Spleen (tissue), 7 donors: ENCODE measurements around the gene SAFB.

Experiments used
- CTCF ChIP-seq, 11 experiments: fragments of 200-600 bp in 7 of 11; fragments of 450-650 bp in 4 of 11; sonication (generic) in 4 of 11; IDR thresholded peaks in 8 of 11; conservative IDR thresholded peaks in 3 of 11; 1 replicate in 7 of 11; 2 replicates in 4 of 11; pipeline versions ENCODE4 v1.4.0 to v1.8.0; 2016 to 2021; ENCODE audit warnings: antibody characterized with exemption in 11 of 11, inconsistent platforms in 4 of 11, mild to moderate bottlenecking in 1 of 11
- POLR2A ChIP-seq, 3 donors: fragments of 450-650 bp; IDR thresholded peaks; one replicate each; pipeline ENCODE4 v1.5.1; 2017; ENCODE audit warnings: antibody characterized with exemption in 3 of 3, mild to moderate bottlenecking in 1 of 3
- POLR2AphosphoS5 ChIP-seq, 3 donors: sonication (generic); formaldehyde crosslinking; IDR thresholded peaks; one replicate each; pipeline ENCODE4 v1.5.1; 2017; ENCODE audit warnings: antibody characterized with exemption in 3 of 3
- donor health status: DM: no; HTN: no; CAD: no; lungs with moderate emphysema.
- donor health status: DM: no; HTN: no; CAD: no.
- donor health status: DM: no; HTN: no; CAD: no.

- no peak for TF ChIP-seq CTCF (IDR thresholded peaks at IDR 0.05 in 8 of 11, conservative IDR thresholded peaks at IDR 0.05 in 3 of 11)
- no peak for TF ChIP-seq POLR2AphosphoS5 (IDR thresholded peaks at IDR 0.05)
- TF ChIP-seq POLR2A (IDR thresholded peaks at IDR 0.05): no peak
These were observed 43.6 kb upstream of the SAFB start for GRCh38 chr19:5579286-5579685.
